ENCODE data around the gene THRSP.
"Not testable (repeated sequence)": the region's sequence is repeated elsewhere in the genome, so short reads cannot be mapped to it uniquely, and the experiment has no call there.

Gene THRSP

DNA sequence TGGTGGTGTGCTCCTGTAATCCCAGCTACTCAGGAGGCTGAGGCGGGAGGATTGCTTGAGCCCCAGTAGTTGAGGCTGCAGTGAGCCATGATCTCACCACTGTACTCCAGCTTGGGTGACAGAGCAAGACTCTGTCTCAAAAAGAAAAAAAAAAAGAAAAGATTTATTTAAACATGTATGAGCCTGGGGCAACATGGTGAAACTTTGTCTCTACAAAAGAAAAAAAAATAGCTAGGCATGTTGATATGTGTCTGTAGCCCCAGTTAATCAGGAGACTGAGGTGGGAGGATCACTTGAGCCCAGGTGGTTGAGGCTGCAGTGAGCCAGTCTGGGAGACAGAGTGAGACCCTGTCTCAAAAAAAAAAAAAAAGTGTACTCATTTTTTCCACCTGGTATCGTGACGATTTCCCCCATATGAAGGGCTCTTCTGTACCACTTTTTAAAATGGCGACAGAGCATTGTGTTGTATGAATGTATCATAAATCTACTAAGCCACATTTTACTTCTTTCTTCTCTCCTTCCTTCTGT, 24.2 kb upstream of the THRSP start:
- no peak overlapping the region for H2BK5ac ChIP-seq (ENCODE audit: low read depth, low read length, poor library complexity)
- H3K4me2 ChIP-seq (ENCODE audit: low read length), result no peak overlapping the region
- no peaks in the 10 kb centered on the region for H3K79me2 ChIP-seq (ENCODE audit: control insufficient read depth, insufficient read depth, low read length, poor library complexity)
- H2BK12ac ChIP-seq (ENCODE audit: low read length), result no peak overlapping the region
- no peak overlapping the region for H2AFZ ChIP-seq (ENCODE audit: insufficient read depth, low read length, poor library complexity)
- peak overlapping the region; percentile 84 for H3K27ac ChIP-seq (ENCODE audit: low read depth, low read length)
- H3K23ac ChIP-seq (ENCODE audit: low read length), result no peak overlapping the region
- peaks cover 7% of the 10 kb centered on the region for H3K79me1 ChIP-seq (ENCODE audit: low read length)
- H3K36me3 ChIP-seq (ENCODE audit: control insufficient read depth in 1 of 2, insufficient read depth in 2 of 2, low read length in 2 of 2), result no peaks in the 10 kb centered on the region
- no peak overlapping the region for H4K8ac ChIP-seq (ENCODE audit: low read depth, low read length)
- H4K12ac ChIP-seq (ENCODE audit: low read depth, low read length), result no peak overlapping the region
- no CpG with 5 or more reads among the region's 4 CpGs for WGBS (ENCODE audit: extremely low coverage, insufficient coverage, insufficient read length)
- H3K9ac ChIP-seq (ENCODE audit: low read length), result no peak overlapping the region
- no peaks in the 10 kb centered on the region for H3K9me3 ChIP-seq (ENCODE audit: insufficient read depth, low read depth, low read length)
- DNase-seq, result peak; percentile 19 to 28
- no peak overlapping the region for H4K91ac ChIP-seq (ENCODE audit: low read depth, low read length)
- H2BK120ac ChIP-seq (ENCODE audit: insufficient read depth, low read length, poor library complexity), result peak overlapping the region; percentile 11
- H2AK5ac ChIP-seq (ENCODE audit: low read length), result no peak overlapping the region
- no peak overlapping the region for H3K4ac ChIP-seq (ENCODE audit: low read depth, low read length)
- no peak overlapping the region for H3K18ac ChIP-seq (ENCODE audit: low read length)
- H3K4me1 ChIP-seq (ENCODE audit: control insufficient read depth in 1 of 2, insufficient read depth in 2 of 2, low read length in 2 of 2), result peaks cover 14 to 17% of the 10 kb centered on the region in 2 experiments
- H3K4me3 ChIP-seq (ENCODE audit: low read depth, low read length), result no peak overlapping the region
- H3K27me3 ChIP-seq (ENCODE audit: insufficient read depth, low read length), result no peaks in the 10 kb centered on the region
- H3K14ac ChIP-seq (ENCODE audit: low read length), result no peak overlapping the region

DNA sequence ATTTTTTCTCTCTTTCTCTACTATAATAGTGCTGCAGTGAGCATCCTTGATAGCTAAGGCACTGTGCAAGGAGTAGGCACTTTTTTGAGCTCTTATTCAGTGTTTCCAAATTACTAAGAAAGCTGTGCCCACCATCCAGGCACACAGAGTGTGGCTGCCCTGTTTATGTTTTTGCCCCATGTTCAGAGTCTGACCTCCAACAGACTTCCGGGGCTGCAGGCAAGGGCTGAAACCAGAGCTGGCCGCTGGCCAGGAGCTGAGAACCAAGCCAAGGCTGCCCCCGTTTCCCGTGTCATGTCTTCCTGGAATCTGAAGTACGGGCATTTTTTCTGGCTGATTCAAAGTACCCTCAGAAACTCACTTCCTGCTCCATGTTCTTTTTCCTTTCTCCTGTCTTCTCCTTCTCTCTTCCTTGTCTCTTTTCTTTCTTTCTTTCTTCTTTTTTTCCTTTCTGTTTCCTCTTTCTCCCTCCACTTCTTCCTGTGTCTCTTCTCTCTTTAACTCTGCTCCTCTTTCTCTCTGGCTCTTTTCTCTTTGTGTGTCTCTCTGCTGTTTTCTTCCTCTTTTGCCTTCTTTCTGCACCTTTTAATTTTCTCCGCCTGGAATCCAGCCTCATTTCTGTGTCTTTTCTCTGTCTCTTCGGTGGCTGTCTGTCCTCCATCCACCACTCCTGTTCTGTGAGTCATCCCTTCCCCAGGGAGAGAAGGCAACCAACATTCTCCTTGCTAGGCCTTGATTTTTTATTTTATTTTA, 23.6 kb upstream of the THRSP start:
- no CpG with 5 or more reads among the region's 7 CpGs for WGBS (ENCODE audit: extremely low coverage, insufficient coverage, insufficient read length)

DNA sequence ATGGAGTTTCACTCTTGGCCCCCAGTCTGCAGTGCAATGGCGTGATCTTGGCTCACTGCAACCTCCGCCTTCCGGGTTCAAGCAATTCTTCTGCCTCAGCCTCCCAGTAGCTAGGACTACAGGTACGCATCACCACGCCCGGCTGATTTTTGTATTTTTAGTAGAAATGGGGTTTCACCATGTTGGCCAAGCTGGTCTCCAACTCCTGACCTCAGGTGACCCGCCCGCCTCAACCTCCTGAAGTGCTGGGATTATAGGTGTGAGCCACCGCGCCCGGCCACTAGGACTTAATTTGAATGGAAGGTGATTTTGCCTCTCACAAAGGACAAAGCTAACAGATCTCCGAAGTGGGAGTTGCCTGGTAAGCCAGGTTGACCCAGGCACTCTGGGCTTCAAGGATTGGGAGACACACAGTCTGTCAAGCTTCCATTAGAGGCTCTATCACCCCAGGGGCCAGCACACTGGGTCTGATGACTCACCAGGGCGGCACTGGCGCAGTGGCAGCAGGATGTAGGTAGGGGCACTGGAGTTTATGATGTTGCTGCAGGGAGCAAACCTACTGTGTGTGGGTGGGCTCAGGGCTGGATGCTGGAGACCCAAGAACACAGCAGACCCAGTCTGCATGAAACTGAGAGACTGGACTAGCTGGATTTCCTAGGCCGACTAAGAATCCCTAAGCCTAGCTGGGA, 22.8 kb upstream of the THRSP start:
- no CpG with 5 or more reads among the region's 15 CpGs for WGBS (ENCODE audit: extremely low coverage, insufficient coverage, insufficient read length)

More for the DNA sequence above, 23.6 kb upstream of the THRSP start:
- Histone ChIP-seq H3K4me1 (ENCODE audit: control insufficient read depth in 1 of 2, insufficient read depth in 2 of 2, low read length in 2 of 2) (peaks cover 14 to 17% of the 10 kb centered on the region in 2 experiments), H3K79me2 (ENCODE audit: control insufficient read depth, insufficient read depth, low read length, poor library complexity) (no peaks in the 10 kb centered on the region), H2AK5ac (ENCODE audit: low read length) (no peak overlapping the region), H4K12ac (ENCODE audit: low read depth, low read length) (peak overlapping the region; percentile 22), H3K23ac (ENCODE audit: low read length) (no peak overlapping the region), H3K79me1 (ENCODE audit: low read length) (peaks cover 7% of the 10 kb centered on the region), H3K4me3 (ENCODE audit: low read depth, low read length) (no peak overlapping the region), H3K4ac (ENCODE audit: low read depth, low read length) (no peak overlapping the region), H3K27me3 (ENCODE audit: insufficient read depth, low read length) (no peaks in the 10 kb centered on the region), H2BK12ac (ENCODE audit: low read length) (peak overlapping the region; percentile 46), H4K91ac (ENCODE audit: low read depth, low read length) (peak overlapping the region; percentile 20), H2AFZ (ENCODE audit: insufficient read depth, low read length, poor library complexity) (no peak overlapping the region), H3K27ac (ENCODE audit: low read depth, low read length) (peak overlapping the region; percentile 84), H3K36me3 (ENCODE audit: control insufficient read depth in 1 of 2, insufficient read depth in 2 of 2, low read length in 2 of 2) (no peaks in the 10 kb centered on the region), H4K8ac (ENCODE audit: low read depth, low read length) (peak overlapping the region; percentile 50), H3K18ac (ENCODE audit: low read length) (no peak overlapping the region), H3K9ac (ENCODE audit: low read length) (no peak overlapping the region), H3K9me3 (ENCODE audit: insufficient read depth, low read depth, low read length) (no peaks in the 10 kb centered on the region), H2BK5ac (ENCODE audit: low read depth, low read length, poor library complexity) (no peak overlapping the region), H3K4me2 (ENCODE audit: low read length) (no peak overlapping the region), H3K14ac (ENCODE audit: low read length) (peak overlapping the region; percentile 49), H2BK120ac (ENCODE audit: insufficient read depth, low read length, poor library complexity) (no peak overlapping the region)
- peak; percentile 78 to 83 for DNase-seq

DNA sequence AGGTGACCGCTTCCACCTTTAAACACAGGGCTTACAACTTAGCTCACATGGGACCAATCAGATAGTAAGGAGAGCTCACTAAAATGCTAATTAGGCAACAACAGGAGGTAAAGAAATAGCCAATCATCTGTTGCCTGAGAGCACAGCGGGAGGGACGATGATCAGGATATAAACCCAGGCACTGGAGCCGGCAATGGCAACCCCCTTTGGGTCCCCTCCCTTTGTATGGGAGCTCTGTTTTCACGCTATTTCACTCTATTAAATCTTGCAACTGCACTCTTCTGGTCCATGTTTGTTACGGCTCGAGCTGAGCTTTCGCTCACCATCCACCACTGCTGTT, 22.3 kb upstream of the THRSP start:
- WGBS (ENCODE audit: extremely low coverage, insufficient coverage, insufficient read length), result no CpG with 5 or more reads among the region's 8 CpGs
- Histone ChIP-seq H4K91ac (ENCODE audit: low read depth, low read length) (peak overlapping the region; percentile 36), H3K4me1 (ENCODE audit: control insufficient read depth in 1 of 2, insufficient read depth in 2 of 2, low read length in 2 of 2) (peaks cover 19 to 22% of the 10 kb centered on the region in 2 experiments), H2AK5ac (ENCODE audit: low read length) (peak overlapping the region; percentile 58), H3K79me1 (ENCODE audit: low read length) (peaks cover 11% of the 10 kb centered on the region), H2BK12ac (ENCODE audit: low read length) (peak overlapping the region; percentile 11)
- H4K12ac ChIP-seq (ENCODE audit: low read depth, low read length); H3K79me2 ChIP-seq (ENCODE audit: control insufficient read depth, insufficient read depth, low read length, poor library complexity); H3K14ac ChIP-seq (ENCODE audit: low read length); H3K27me3 ChIP-seq (ENCODE audit: insufficient read depth, low read length); H2BK120ac ChIP-seq (ENCODE audit: insufficient read depth, low read length, poor library complexity); DNase-seq; H3K18ac ChIP-seq (ENCODE audit: low read length); H2AFZ ChIP-seq (ENCODE audit: insufficient read depth, low read length, poor library complexity); H3K4me2 ChIP-seq (ENCODE audit: low read length); H3K9ac ChIP-seq (ENCODE audit: low read length); H3K27ac ChIP-seq (ENCODE audit: low read depth, low read length); H4K8ac ChIP-seq (ENCODE audit: low read depth, low read length); H3K23ac ChIP-seq (ENCODE audit: low read length); H3K9me3 ChIP-seq (ENCODE audit: insufficient read depth, low read depth, low read length); H3K4ac ChIP-seq (ENCODE audit: low read depth, low read length); H3K36me3 ChIP-seq (ENCODE audit: control insufficient read depth in 1 of 2, insufficient read depth in 2 of 2, low read length in 2 of 2); H3K4me3 ChIP-seq (ENCODE audit: low read depth, low read length); H2BK5ac ChIP-seq (ENCODE audit: low read depth, low read length, poor library complexity): not testable (repeated sequence)

More for the DNA sequence above, 22.8 kb upstream of the THRSP start:
- Histone ChIP-seq H3K27ac (ENCODE audit: low read depth, low read length) (peak overlapping the region; percentile 84), H3K9ac (ENCODE audit: low read length) (no peak overlapping the region), H2BK120ac (ENCODE audit: insufficient read depth, low read length, poor library complexity) (peak overlapping the region; percentile 78), H3K4me2 (ENCODE audit: low read length) (no peak overlapping the region), H2AK5ac (ENCODE audit: low read length) (peak overlapping the region; percentile 42), H3K79me2 (ENCODE audit: control insufficient read depth, insufficient read depth, low read length, poor library complexity) (no peaks in the 10 kb centered on the region), H2BK5ac (ENCODE audit: low read depth, low read length, poor library complexity) (peak overlapping the region; percentile 45), H3K79me1 (ENCODE audit: low read length) (peaks cover 8% of the 10 kb centered on the region), H2BK12ac (ENCODE audit: low read length) (peak overlapping the region; percentile 55), H3K27me3 (ENCODE audit: insufficient read depth, low read length) (no peaks in the 10 kb centered on the region), H3K4ac (ENCODE audit: low read depth, low read length) (peak overlapping the region; percentile 53), H3K4me3 (ENCODE audit: low read depth, low read length) (no peak overlapping the region), H4K8ac (ENCODE audit: low read depth, low read length) (peak overlapping the region; percentile 72), H2AFZ (ENCODE audit: insufficient read depth, low read length, poor library complexity) (peak overlapping the region; percentile 38), H3K9me3 (ENCODE audit: insufficient read depth, low read depth, low read length) (no peaks in the 10 kb centered on the region), H3K4me1 (ENCODE audit: control insufficient read depth in 1 of 2, insufficient read depth in 2 of 2, low read length in 2 of 2) (peaks cover 15 to 19% of the 10 kb centered on the region in 2 experiments), H3K14ac (ENCODE audit: low read length) (peak overlapping the region; percentile 83), H4K12ac (ENCODE audit: low read depth, low read length) (peak overlapping the region; percentile 74), H4K91ac (ENCODE audit: low read depth, low read length) (peak overlapping the region; percentile 75), H3K36me3 (ENCODE audit: control insufficient read depth in 1 of 2, insufficient read depth in 2 of 2, low read length in 2 of 2) (no peaks in the 10 kb centered on the region), H3K23ac (ENCODE audit: low read length) (no peak overlapping the region), H3K18ac (ENCODE audit: low read length) (peak overlapping the region; percentile 73)
- DNase-seq, result peak; percentile 66 to 74

All from trophoblast cell (in vitro differentiated cells and primary cell).